Activated effector memory CD4-positive, alpha-beta T cell treated with Interleukin-2 at 50 U/mL for 16 hours (primary cell): Measurements from ENCODE around the gene SKI.

Experiments
- DNase-seq: peaks from one replicate; pipeline ENCODE4 v3.0.0-alpha.2; 2020

SKI gene

GRCh38 chr1:2345297-2346075 lies 117.4 kb downstream of the SKI start:
- DNase-seq = no peak

GRCh38 chr1:2346691-2347408 lies 118.7 kb downstream of the SKI start:
- DNase-seq = no peak

- no peak for DNase-seq
These were observed 119.3 kb downstream of the SKI start for GRCh38 chr1:2347409-2347785.

GRCh38 chr1:2347896-2348295 lies 119.8 kb downstream of the SKI start:
- no peak for DNase-seq

- no peak for DNase-seq
These were observed 120.5 kb downstream of the SKI start for GRCh38 chr1:2348346-2349325.

GRCh38 chr1:2349806-2350205 lies 121.7 kb downstream of the SKI start:
- no peak for DNase-seq

- DNase-seq = no peak
These were observed 122.4 kb downstream of the SKI start for GRCh38 chr1:2350501-2350900.

GRCh38 chr1:2350911-2351655 lies 123.0 kb downstream of the SKI start:
- DNase-seq = no peak

GRCh38 chr1:2351723-2352122 lies 123.6 kb downstream of the SKI start:
- DNase-seq = no peak

- DNase-seq = no peak
These were observed 124.3 kb downstream of the SKI start for GRCh38 chr1:2352341-2352896.

GRCh38 chr1:2352897-2353550 lies 124.9 kb downstream of the SKI start:
- no peak for DNase-seq

GRCh38 chr1:2353551-2354438 lies 125.7 kb downstream of the SKI start:
- no peak for DNase-seq

GRCh38 chr1:2354511-2355372 lies 126.6 kb downstream of the SKI start:
- DNase-seq = no peak

GRCh38 chr1:2355373-2356261 lies 127.5 kb downstream of the SKI start:
- no peak for DNase-seq

- no peak for DNase-seq
These were observed 128.3 kb downstream of the SKI start for GRCh38 chr1:2356401-2356800.

- DNase-seq = no peak
These were observed 129.1 kb downstream of the SKI start for GRCh38 chr1:2356911-2357845.

- no peak for DNase-seq
These were observed 130.0 kb downstream of the SKI start for GRCh38 chr1:2358072-2358471.
